DMS153 treated with DMSO at 0.1 percent for 48 hours (cell line): Measurements from ENCODE around the gene DYNLT2B.
"Not testable (repeated sequence)": the region's sequence is repeated elsewhere in the genome, so short reads cannot be mapped to it uniquely, and the experiment has no call there.

ENCODE experiments used
- DNase-seq: peaks from one replicate; lab custom pipeline; 2025; ENCODE audit not compliant: unreplicated experiment; lab: John Stamatoyannopoulos, UW

The DYNLT2B gene

DNA sequence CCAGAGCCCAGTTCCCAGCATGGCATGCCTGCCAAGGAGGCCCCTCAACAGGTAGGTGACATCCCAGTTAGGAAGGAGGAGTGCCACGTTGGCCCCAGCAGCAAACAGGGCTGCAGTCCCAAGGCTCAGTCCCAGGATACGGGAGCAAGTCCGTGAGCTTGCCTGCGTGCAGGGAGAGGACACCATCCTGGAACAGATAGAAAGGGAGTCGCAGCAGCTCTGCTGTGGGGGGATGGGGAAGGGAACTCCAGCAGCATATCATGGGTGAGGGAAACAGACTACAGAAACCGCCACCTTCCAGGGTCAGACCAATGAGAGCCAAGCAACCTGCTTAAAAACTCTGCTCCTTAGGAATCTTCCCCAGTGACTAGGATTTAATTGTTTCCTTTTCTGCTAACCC lies 9.4 kb upstream of the DYNLT2B start:
- DNase-seq: no peak

DNA sequence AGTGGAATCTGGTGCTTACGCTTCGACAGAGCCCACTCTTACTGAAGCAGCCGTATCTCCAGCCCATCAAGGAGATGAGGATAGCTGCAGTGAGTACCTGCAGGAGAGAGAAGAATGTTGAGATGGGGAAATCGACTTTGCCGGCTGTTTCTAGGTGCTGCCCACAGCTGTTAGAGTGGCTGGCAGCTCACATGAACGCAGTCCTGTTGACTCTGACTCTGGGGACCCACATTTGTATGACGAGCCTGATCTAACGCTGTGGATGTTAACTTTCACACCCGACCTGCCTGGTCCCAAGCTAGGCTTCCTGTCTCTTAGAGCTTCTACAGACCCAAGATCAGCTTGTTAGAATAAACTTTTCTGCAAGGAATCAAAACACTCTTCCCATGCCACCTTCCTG lies 8.9 kb upstream of the DYNLT2B start:
- DNase-seq: no peak

DNA sequence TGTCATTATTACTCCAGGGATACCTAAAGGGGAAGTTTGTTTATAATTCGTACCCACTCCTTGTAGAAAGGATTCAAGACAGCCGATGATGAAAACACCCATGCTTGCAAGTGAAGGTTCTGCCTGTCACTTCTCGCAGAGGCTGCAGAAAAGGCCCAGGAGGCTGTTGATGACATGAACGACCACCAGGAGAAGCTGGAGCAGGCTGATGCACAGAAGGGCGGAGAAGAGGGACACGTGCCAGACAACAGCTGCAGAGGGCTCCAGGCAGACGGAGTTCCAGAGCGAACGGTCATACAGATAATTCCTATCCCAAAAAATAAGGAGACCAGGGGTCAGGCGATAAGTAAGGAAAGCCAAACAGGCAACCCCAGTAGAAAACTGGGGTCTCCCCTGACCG lies 5.7 kb upstream of the DYNLT2B start:
- DNase-seq: no peak

DNA sequence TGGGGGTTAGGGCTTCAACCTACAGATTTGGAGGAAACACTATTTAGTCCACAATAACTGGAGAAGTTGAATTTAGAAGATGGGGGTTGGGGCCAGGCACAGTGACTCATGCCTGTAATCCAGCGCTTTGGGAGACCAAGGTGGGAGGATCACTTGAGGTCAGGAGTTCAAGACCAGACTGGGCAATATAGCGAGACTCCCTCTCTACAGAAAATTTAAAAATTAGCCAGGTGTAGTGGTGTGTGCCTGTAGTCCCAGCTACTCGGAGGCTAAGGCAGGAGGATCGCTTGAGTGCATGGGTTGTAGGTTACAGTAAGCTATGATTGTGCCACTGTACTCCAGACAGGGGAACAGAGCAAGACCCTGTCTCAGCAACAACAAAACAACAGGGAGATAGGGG lies 5.0 kb upstream of the DYNLT2B start:
- DNase-seq: no peak

DNA sequence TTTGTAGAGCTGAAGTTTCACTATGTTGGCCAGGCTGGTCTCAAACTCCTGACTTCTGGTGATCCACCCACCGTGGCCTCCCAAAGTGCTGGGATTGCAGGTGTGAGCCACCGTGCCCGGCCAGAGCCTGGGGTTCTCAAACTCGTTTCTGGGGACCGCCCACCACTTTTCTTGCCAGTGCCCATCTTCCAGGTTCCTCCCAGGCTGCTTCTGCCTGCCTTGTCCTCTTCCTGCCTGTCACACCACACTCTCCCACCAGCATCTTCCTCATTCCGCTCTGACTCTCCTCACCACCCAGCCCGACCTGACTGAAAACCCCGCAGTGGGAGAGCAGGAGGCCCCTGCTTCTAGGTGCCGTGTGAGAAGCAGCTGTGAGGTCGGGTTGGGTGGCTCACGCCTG lies 3.1 kb upstream of the DYNLT2B start:
- DNase-seq: no peak

DNA sequence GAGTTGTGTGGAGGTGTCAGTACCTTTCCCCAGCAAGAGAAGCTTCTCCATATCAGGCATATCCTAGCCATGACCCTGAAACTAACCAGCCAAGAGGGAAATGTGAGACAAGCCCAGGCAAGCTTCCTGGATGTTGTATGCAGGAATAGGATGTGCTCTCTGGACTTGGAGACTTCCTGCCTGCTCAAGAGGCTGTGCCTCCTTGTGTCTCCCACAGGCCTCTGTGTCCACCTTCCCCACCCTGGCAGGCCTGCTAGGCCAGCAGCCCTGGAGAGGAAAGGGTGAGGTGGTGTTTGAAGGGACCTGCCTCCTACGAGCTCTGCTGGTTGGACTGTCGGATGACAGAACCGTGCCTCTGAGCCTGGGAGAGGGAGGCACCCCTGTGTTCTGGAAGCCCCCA lies 2.1 kb upstream of the DYNLT2B start:
- DNase-seq: no peak

DNA sequence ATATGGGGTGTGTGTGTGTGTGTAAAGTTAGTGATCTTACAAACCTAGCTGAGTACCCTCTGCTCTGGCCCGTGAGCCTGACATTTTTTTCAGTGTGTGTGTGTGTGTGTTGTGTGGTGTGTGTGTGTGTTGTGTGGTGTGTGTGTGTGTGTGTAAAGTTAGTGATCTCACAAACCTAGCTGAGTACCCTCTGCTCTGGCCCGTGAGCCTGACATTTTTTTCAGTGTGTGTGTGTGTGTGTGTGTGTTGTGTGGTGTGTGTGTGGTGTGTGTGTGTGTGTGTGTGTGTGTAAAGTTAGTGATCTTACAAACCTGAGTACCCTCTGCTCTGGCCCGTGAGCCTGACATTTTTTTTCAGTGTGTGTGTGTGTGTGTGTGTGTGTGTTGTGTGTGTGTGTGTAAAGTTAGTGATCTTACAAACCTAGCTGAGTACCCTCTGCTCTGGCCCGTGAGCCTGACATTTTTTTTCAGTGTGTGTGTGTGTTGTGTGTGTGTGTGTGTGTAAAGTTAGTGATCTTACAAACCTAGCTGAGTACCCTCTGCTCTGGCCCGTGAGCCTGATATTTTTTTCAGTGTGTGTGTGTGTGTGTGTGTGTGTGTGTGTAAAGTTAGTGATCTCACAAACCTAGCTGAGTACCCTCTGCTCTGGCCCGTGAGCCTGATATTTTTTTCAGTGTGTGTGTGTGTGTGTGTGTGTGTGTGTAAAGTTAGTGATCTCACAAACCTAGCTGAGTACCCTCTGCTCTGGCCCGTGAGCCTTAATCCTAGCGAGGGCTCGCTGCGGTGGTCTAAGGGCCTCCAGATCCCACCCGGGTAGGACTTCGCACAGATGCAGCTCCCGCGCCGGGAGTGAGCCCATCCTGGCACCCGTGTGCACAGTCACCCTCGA lies 997 bp downstream of the DYNLT2B start:
- DNase-seq: not testable (repeated sequence)

DNA sequence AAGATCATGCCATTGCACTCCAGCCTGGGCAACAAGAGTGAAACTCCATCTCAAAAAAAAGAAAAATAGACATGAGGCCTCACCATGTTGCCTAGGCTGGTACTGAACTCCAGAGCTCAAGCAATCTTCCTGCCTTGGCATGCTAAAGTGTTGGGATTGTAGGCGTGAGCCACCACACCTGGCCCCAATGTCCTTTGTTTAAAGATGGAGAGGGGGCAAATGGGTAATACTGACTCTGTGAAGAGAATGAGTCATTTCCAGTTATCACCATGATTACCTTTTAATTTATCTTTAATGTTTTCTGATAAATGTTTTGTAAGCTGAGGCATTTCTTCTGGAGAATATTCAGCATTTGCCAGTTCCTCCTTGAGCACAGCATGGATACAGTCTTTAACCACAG lies 2.2 kb downstream of the DYNLT2B start:
- no peak for DNase-seq

DNA sequence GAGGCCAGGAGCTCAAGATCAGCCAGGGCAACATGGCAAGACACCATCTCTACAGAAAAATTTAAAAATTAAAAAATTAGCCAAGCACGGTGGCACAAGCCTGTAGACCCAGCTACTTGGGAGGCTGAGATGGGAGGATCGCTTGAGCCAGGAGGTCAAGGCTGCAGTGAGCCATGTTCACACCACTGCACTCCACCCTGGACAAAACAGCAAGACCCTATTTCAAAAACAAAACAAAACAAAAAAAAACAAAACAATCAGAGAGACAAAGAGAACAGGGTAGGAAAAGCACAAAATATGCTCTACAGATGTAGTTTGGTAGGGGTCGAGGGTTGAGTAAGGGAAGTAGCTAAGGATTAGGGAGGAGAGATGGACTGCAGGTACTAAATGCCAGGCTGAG lies 3.4 kb downstream of the DYNLT2B start:
- DNase-seq: no peak

DNA sequence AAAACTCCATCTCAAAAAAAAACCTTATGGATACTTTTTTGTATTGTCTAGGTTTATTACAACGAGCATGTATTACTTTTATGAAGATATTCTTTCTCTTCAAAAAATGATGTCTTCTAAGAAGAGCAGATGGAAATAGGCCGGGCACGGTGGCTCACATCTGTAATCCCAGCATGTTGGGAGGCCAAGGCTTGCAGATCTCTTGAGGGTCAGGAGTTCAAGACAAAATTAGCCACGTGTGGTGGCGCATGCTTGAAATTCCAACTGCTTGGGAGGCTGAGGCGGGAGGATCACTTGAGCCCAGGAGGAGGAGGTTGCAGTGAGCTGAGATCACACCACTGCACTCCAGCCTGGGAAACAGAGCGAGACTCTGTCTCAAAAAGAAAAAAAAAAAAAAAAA lies 4.0 kb downstream of the DYNLT2B start:
- not testable (repeated sequence) for DNase-seq

DNA sequence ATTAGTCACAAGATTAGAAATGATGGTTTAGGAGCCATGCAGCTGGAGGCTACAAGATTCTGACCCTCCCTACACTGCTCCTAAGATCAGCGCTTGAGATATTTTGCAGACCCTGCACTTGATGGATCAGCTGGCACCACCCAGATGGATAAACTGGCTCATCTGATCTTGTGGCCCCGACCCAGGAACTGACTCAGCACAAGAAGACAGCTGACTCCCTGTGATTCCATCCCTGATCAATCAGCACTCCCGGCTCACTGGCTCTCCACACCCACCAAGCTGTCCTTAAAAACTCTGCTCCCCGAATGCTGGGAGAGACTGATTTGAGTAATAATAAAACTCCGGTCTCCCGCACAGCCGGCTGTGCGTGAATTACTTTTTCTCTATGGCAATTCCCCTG lies 15.1 kb downstream of the DYNLT2B start:
- DNase-seq: not testable (repeated sequence)

DNA sequence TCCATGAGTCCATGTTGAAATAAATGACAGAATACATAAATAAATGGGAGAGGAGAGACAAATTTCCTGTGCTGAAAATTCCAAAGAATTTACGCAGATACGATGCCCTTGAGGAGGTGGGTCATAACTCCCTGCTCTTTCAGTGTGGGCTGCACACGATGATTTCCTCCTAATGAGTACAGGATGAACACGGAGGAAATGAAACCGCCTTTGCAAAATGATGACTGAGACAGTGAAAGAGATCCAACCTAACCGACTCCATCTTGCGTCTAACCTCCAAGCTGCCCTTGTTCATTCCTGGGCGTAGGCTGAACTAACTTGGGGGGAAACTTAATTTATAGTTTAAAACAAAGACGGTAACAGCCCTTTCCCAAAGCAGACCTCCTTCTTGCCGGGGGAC lies 15.5 kb downstream of the DYNLT2B start:
- not testable (repeated sequence) for DNase-seq

DNA sequence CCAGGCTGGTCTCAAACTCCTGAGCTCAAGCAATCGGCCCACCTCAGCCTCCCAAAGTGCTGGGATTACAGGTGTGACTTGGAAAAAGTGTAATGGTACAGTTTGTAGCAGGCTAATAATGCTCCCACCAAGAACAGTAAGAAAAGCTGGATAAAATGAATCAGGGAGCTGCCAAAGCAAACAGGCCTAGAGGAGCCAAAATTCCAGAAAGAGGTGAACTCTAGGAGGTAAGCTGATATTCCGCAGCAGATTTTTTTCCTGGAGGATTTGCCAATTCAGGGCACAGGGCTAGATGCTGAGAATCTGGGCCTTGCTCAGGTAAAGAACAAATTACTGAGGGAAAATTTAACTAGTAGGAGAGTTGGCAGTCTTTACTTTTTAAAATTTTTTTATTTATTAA lies 19.5 kb downstream of the DYNLT2B start:
- DNase-seq: no peak

DNA sequence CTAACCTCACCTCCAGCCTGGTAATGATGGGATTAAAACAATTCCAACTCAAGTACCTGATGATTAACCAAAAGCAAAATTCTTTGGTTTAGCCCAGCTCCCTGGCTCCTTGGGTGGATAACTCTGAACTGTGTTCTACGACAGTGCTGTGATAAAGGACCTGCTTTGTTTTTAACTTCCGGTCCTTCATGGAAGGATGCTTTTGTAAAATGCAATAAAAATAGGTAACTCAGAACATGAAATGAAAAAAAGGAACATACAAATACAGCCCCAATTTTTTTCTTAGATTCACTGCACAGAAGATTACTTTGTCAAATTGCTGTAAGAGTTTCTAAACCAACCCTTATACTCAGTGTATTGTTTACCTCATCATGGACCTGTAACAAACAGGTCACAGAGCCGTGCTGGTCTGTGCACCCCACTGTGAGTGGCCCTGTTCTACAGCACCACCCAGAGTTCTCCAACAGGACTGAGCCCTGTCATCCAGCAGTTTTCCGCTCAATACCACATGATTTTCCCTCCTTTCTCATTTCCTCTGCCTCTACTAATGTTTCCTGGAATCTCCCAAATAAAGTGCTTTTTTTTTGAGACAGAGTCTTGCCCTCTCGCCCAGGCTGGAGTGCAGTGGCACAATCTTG lies 25.6 kb downstream of the DYNLT2B start:
- no peak for DNase-seq

DNA sequence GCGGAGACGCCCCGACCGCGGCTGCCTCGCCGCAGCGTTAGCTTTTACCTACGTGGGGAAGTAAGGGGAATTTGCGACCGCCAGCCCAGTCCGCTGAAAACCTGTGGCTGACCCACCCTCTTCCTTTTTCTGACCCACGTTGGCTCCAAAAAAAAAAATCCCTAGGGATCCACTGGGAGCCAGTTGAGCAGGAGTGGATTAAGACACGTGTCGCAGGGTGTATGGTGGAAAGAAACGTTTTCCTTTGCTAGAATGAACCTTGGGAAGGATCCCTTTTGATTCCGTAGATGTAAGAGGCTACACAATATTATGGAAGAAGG lies 29.9 kb downstream of the DYNLT2B start:
- DNase-seq: no peak

DNA sequence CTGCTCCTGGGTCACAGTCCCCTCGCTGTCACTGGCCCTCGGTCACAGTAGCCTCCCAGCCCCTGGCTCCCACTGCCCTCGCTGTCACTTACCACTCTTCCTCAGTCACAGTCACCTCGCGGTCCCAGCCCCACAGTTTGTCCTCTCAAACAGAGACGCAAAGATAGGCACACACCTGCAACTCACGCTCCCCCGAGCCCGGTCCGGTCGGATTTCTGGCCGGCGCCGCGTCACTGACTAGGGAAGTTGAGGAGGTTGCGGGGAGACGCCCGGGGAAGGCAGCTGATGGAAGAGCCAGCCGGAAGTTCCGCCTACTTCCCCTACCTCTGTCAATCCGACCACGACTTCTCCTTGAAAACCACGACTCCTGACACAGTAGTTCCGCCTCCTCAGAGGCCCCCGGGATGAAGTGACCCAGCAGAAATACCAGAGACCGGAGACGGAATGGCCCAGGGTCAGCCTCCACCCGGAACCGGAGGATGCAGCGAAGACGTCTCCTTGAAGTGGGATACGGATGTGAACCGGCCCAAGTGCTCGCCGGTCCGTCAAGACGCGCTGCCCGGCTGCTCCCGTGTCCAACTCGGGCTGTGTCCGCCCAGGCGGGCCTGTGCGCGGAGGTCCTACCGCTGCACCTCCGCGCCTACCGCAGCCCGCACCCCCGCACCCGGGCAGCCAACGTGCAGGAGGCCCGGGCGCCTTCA lies 30.4 kb downstream of the DYNLT2B start, which contains the start of gene PCYT1A:
Gene PCYT1A (minus strand): TSS at position 287 of the 701 bp plus-strand sequence. CDS start 17,195 bp downstream, outside the sequence.
- peak; percentile 89 for DNase-seq

DNA sequence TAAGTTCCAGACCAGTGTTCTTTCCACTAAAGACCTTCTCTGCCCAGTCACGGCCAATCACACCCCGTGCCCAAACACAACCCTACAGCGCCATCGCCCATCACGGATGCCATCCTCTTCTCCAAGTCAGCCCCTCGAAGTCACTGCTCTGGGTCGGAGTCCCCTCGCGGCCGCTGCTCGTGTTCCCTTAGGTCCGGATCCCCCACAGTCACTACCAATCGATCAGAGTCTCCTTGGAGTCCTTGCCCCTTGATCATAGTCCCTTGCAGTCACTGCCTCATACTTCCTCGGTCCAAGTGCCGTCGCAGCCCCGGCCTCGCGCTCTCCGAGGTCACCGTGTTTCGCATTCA lies 31.0 kb downstream of the DYNLT2B start:
- no peak for DNase-seq

DNA sequence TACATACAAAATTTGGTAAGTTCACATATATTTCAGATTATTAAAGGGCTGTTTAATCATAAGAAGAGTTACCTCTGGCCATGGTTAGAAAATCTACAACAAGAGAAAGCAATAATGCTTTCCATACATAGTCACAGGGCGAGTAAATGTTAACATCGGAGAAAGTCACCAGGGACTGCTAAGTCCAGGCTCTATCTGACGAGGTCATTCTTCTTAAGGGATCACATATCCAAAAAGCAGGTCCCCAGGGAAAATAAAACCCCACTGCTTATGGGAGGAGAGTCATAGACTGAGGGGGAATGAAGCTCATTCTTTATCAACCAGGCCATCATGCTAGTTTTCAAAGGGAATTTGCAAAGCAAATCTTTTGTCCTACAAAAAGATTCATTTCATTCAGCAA lies 33.6 kb downstream of the DYNLT2B start:
- no peak for DNase-seq

DNA sequence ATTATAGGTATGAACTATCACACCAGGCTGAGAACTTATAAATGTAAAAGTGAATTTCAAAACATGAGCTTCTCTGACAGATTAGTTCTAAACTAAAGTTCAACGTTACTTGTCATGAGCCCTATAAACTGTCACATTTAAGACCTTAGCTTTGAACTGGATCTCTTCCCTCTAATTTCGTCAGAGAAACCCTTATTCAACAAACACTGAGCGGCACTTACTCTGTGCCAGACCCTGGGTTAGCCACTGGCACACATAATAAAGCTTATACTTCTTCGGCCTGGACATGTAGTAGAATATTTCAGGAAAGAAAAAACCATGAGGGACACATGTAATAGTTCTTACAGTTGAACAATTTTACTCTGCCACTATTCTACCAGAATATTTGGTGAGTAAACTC lies 36.1 kb downstream of the DYNLT2B start:
- no peak for DNase-seq

DNA sequence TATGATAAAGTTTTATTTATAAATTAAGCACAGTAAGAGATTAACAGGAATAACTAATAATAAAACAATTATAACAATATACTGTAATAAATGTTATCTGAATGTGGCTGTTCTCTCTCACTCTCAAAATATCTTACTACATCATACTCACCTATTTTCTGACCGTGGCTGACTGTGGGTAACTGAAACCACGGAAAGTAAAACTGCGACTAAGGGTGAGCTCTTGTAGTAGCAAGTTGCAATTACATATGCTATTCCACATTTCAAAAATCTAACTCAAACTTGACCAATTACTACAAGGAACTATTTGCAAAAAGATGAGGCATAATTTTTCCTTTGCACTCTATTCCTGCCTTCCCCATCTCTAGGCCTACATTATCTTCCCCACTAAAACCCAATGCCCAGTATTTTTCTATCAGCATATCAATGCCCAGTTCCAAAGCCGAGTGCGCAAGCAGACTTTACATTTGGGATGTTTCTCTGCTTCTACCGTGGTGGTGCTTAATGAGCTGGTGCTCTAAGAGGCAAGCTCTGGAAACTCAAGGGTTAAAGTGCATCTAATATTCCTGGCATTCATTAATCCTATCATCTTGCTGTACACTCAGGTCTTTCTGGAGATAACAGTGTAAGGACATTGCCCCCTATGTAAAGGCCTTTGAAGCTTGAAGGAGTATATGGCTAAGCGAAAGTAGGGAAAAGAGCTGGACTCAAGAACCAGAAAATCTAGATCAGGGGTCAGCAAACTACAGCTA lies 37.2 kb downstream of the DYNLT2B start:
- DNase-seq: no peak

DNA sequence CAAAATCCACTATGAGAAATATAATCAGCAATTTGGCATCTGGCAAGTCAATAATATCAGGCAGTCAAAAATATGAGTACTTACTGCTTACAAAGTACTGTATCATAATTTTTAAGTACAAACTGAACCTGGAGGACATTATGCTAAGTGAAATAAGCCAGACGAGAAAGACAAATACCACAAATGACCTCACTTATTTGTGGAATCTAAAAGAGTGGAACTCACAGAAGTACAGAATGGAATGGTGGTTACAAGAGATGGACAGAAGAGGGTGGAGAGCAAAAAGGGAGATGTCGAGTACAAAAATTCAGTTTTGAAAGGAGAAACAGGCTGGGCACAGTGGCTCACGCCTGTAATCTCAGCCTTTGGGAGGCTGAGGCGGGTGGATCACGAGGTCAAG lies 42.9 kb downstream of the DYNLT2B start:
- no peak for DNase-seq
